Ovary (tissue), 9 donors: ENCODE results near the gene EP300. TPM values are rescaled to one million over a fixed set of nuclear protein-coding genes. Genes with fewer than 3 reads are reported as not detected.
"Not testable (repeated sequence)": the region's sequence is repeated elsewhere in the genome, so short reads cannot be mapped to it uniquely, and the experiment has no call there.

Experiments used
- DNase-seq, 5 donors: peaks; one replicate each; pipeline ENCODE4 v3.0.0-alpha.2; 2019 to 2020
- H3K27ac ChIP-seq, 2 donors: fragments of 200-600 bp; one replicate each; pipeline versions ENCODE4 v1.5.1 to v1.8.0; 2019 to 2022
- H3K27me3 ChIP-seq: fragments of 200-600 bp; one replicate; pipeline ENCODE4 v1.8.0; 2022
- H3K36me3 ChIP-seq: fragments of 200-600 bp; sonication (generic); one replicate; pipeline ENCODE4 v1.5.1; 2019
- H3K4me1 ChIP-seq: one replicate; pipeline ENCODE4 v1.8.1; 2013; ENCODE audit warnings: mild to moderate bottlenecking, moderate library complexity; ENCODE audit not compliant: insufficient read depth
- H3K4me3 ChIP-seq: fragments of 200-600 bp; sonication (generic); one replicate; pipeline ENCODE4 v1.5.1; 2017
- H3K9me3 ChIP-seq, 2 donors: fragments of 200-600 bp in 1 of 2; sonication (generic) in 1 of 2; one replicate each; pipeline versions ENCODE4 v1.5.1 to v1.8.1; 2013 to 2019; ENCODE audit warnings: mild to moderate bottlenecking in 1 of 2, moderate library complexity in 1 of 2
- CTCF ChIP-seq, 3 donors: fragments of 450-650 bp in 2 of 3; fragments of 200-600 bp in 1 of 3; IDR thresholded peaks; one replicate each; pipeline versions ENCODE4 v1.5.1 to v1.8.0; 2016 to 2022; ENCODE audit warnings: antibody characterized with exemption in 3 of 3, mild to moderate bottlenecking in 1 of 3
- EP300 ChIP-seq: sonication (generic); formaldehyde crosslinking; IDR thresholded peaks from one replicate; pipeline ENCODE4 v1.6.1; 2017; ENCODE audit warnings: antibody characterized with exemption
- POLR2A ChIP-seq: fragments of 450-650 bp; IDR thresholded peaks from one replicate; pipeline ENCODE4 v1.6.1; 2017; ENCODE audit warnings: antibody characterized with exemption, mild to moderate bottlenecking, moderate library complexity
- WGBS, 3 donors: extraction: QIAGEN DNeasy Blood & Tissue Kit in 1 of 3; methylation state at CpG; one replicate each; pipeline versions ENCODE4 v1.1.5 to v1.1.7; 2013 to 2017; 5-methylcytosine and 5-hydroxymethylcytosine counted together
- intact Hi-C, 4 donors: fragments of 100-400 bp; cut with DNase I; formaldehyde crosslinking; loops; one replicate each; pipeline versions ENCODE4 v1.11.0 to v1.15.1; 2022 to 2023
- polyA plus RNA-seq, 2 donors: library from polyadenylated mRNA; stranded (reverse); fragments of 200-250 nt in 1 of 2; fragments of 350-450 nt in 1 of 2; fragmentation: Illumina TruSeq in 1 of 2; extraction: RNeasy Lipid Tissue Mini Kit (QIAGEN cat#74804) in 1 of 2; gene quantifications; one replicate each; pipeline ENCODE4 v1.2.3, GENCODE V29; 2013 to 2014
- total RNA-seq, 7 donors: library from RNA; depleted of rRNA in 2 of 7; stranded (reverse); fragments of >200 nt in 2 of 7; fragmentation: NEBNext Ultra II Directional in 3 of 7; extraction: Animal tissue kit (Norgen Biotek cat#: 25700) in 3 of 7; gene quantifications; one replicate each; pipeline versions ENCODE4 v1.1.0 to v1.2.4, GENCODE V29; 2016 to 2023
- donor health status: DM: no; HTN: no; CAD: no; lungs with moderate emphysema.
- donor health status: DM: no; HTN: no; CAD: no.
- donor health status: Bipolar disorder and iron deficiency.
- donor health status: DM: yes; HTN: yes; CAD: no.
- donor health status: DM: no; HTN: no; CAD: no.
- donor health status: DM: yes; HTN: yes; CAD: no.

Gene EP300
- total and polyA plus RNA-seq, 9 donors, result 23.6 to 86.2 (median 69.0) TPM

- peak overlapping the region; percentile 1 for H3K4me3 ChIP-seq
- H3K36me3 ChIP-seq, result no peaks in the 10 kb centered on the region
- peaks cover 8% of the 10 kb centered on the region for H3K4me1 ChIP-seq
- peak; percentile 71 to 82 (median 73) for DNase-seq
- intact Hi-C loops, result no loop called here
- peak overlapping the region in 1 of 2 donors; percentile 64 for H3K27ac ChIP-seq
- no peaks in the 10 kb centered on the region for H3K9me3 ChIP-seq
- TF ChIP-seq POLR2A (no peak), CTCF (IDR thresholded peaks at IDR 0.05) (no peak), EP300 (no peak)
- no peaks in the 10 kb centered on the region for H3K27me3 ChIP-seq
- WGBS, 3 donors, result 12 to 15% (median 13%) methylated on average over 30 to 31 of the region's 31 CpGs
Measured at GRCh38 chr22:41048791-41049717, 43.3 kb upstream of the EP300 start.

GRCh38 chr22:41049795-41050194 is 42.6 kb upstream of the EP300 start:
- H3K9me3 ChIP-seq, intact Hi-C loops, DNase-seq, H3K4me1 ChIP-seq, H3K4me3 ChIP-seq, H3K27ac ChIP-seq, H3K27me3 ChIP-seq, H3K36me3 ChIP-seq: not testable (repeated sequence)
- WGBS, 3 donors, result 95 to 97% (median 95%) methylated on average over 4 of the region's 4 CpGs

GRCh38 chr22:41050883-41051282 is 41.5 kb upstream of the EP300 start:
- intact Hi-C loops, result no loop called here
- Histone ChIP-seq H3K27ac (no peak overlapping the region), H3K9me3 (no peaks in the 10 kb centered on the region), H3K4me1 (peaks cover 8% of the 10 kb centered on the region), H3K27me3 (no peaks in the 10 kb centered on the region), H3K36me3 (no peaks in the 10 kb centered on the region), H3K4me3 (no peak overlapping the region)
- TF ChIP-seq CTCF (IDR thresholded peaks at IDR 0.05) (no peak), EP300 (no peak), POLR2A (no peak)
- WGBS, 3 donors, result 85 to 93% (median 89%) methylated on average over 2 of the region's 2 CpGs
- no peak for DNase-seq

GRCh38 chr22:41052661-41053490 is 39.5 kb upstream of the EP300 start:
- Histone ChIP-seq H3K36me3 (no peaks in the 10 kb centered on the region), H3K9me3 (no peaks in the 10 kb centered on the region), H3K27ac (peak overlapping the region in 1 of 2 donors; percentile 16), H3K4me3 (no peak overlapping the region), H3K27me3 (no peaks in the 10 kb centered on the region), H3K4me1 (peaks cover 8% of the 10 kb centered on the region)
- TF ChIP-seq POLR2A, result no peak
- TF ChIP-seq CTCF (IDR thresholded peaks at IDR 0.05), result no peak
- no peak for TF ChIP-seq EP300
- intact Hi-C loops, result no loop called here
- no peak for DNase-seq
- 29 to 46% (median 35%) methylated on average over 8 of the region's 8 CpGs for WGBS, 3 donors
